Upper lobe of right lung (tissue), 1 donor: ENCODE data around the gene ANGEL2. TPM values are rescaled to one million over a fixed set of nuclear protein-coding genes. Genes with fewer than 3 reads are reported as not detected.

Experiments
- ATAC-seq: fragments of 200-7000 bp; cut with Tn5 transposase; one replicate; pipeline ENCODE4 v1.9.1; 2020; ENCODE audit warnings: mild to moderate bottlenecking, moderate library complexity
- DNase-seq: peaks from one replicate; pipeline ENCODE4 v3.0.0-alpha.2; 2020
- H3K27ac ChIP-seq: fragments of 200-600 bp; one replicate; pipeline ENCODE4 v1.8.0; 2022
- H3K27me3 ChIP-seq: fragments of 200-600 bp; one replicate; pipeline ENCODE4 v1.8.0; 2022; ENCODE audit warnings: mild to moderate bottlenecking
- H3K36me3 ChIP-seq: fragments of 200-600 bp; one replicate; pipeline ENCODE4 v1.8.0; 2022
- H3K4me1 ChIP-seq: fragments of 200-600 bp; one replicate; pipeline ENCODE4 v1.8.0; 2022
- H3K4me3 ChIP-seq: fragments of 200-600 bp; one replicate; pipeline ENCODE4 v1.8.0; 2022; ENCODE audit warnings: mild to moderate bottlenecking
- H3K9me3 ChIP-seq: fragments of 200-600 bp; one replicate; pipeline ENCODE4 v1.8.0; 2022
- CTCF ChIP-seq: fragments of 200-600 bp; IDR thresholded peaks from one replicate; pipeline ENCODE4 v1.8.0; 2022; ENCODE audit warnings: antibody characterized with exemption
- intact Hi-C: fragments of 100-400 bp; cut with DNase I; formaldehyde crosslinking; loops from one replicate; pipeline ENCODE4 v1.11.0; 2022
- total RNA-seq: library from RNA; stranded (reverse); fragmentation: NEBNext Ultra II Directional; extraction: Animal tissue kit (Norgen Biotek cat#: 25700); gene quantifications from one replicate; pipeline ENCODE4 v1.2.1, GENCODE V29; 2021
- donor health status: DM: no; HTN: yes; CAD: no; lungs with severe emphysema.

Gene ANGEL2
- total RNA-seq, 1 donor from 2014 or later = 32.9 TPM

- peaks cover 14% of the 10 kb centered on the region for H3K27me3 ChIP-seq
- ATAC-seq (no peak), DNase-seq (no peak)
- no peak overlapping the region for H3K27ac ChIP-seq
- no peak for TF ChIP-seq CTCF
- H3K36me3 ChIP-seq = no peaks in the 10 kb centered on the region
- intact Hi-C loops = no loop called here
- no peaks in the 10 kb centered on the region for H3K9me3 ChIP-seq
- H3K4me3 ChIP-seq = no peak overlapping the region
- peaks cover 8% of the 10 kb centered on the region for H3K4me1 ChIP-seq
Measured at GRCh38 chr1:212945463-212946160, 70.1 kb downstream of the ANGEL2 start.

GRCh38 chr1:212945056-212945455 lies 70.6 kb downstream of the ANGEL2 start:
- ATAC-seq = no peak
- H3K27ac ChIP-seq = no peak overlapping the region
- peaks cover 10% of the 10 kb centered on the region for H3K27me3 ChIP-seq
- no peak for TF ChIP-seq CTCF
- no peaks in the 10 kb centered on the region for H3K36me3 ChIP-seq
- intact Hi-C loops = no loop called here
- H3K4me1 ChIP-seq = peaks cover 5% of the 10 kb centered on the region
- H3K9me3 ChIP-seq = no peaks in the 10 kb centered on the region
- DNase-seq = no peak
- H3K4me3 ChIP-seq = no peak overlapping the region

GRCh38 chr1:212944229-212944901 lies 71.3 kb downstream of the ANGEL2 start:
- intact Hi-C loops = no loop called here
- ATAC-seq (no peak), DNase-seq (no peak)
- H3K36me3 ChIP-seq = no peaks in the 10 kb centered on the region
- no peak overlapping the region for H3K4me3 ChIP-seq
- TF ChIP-seq CTCF = no peak
- H3K27me3 ChIP-seq = peaks cover 3% of the 10 kb centered on the region
- no peaks in the 10 kb centered on the region for H3K9me3 ChIP-seq
- no peaks in the 10 kb centered on the region for H3K4me1 ChIP-seq
- H3K27ac ChIP-seq = no peak overlapping the region

- intact Hi-C loops = no loop called here
- TF ChIP-seq CTCF = no peak
- no peaks in the 10 kb centered on the region for H3K36me3 ChIP-seq
- no peaks in the 10 kb centered on the region for H3K4me1 ChIP-seq
- ATAC-seq (no peak), DNase-seq (no peak)
- H3K27ac ChIP-seq = no peak overlapping the region
- no peaks in the 10 kb centered on the region for H3K27me3 ChIP-seq
- no peaks in the 10 kb centered on the region for H3K9me3 ChIP-seq
- H3K4me3 ChIP-seq = no peak overlapping the region
Measured at GRCh38 chr1:212943393-212943710, 72.3 kb downstream of the ANGEL2 start.

GRCh38 chr1:212942679-212943392 lies 72.8 kb downstream of the ANGEL2 start:
- ATAC-seq (no peak), DNase-seq (no peak)
- H3K36me3 ChIP-seq = no peaks in the 10 kb centered on the region
- no peaks in the 10 kb centered on the region for H3K27me3 ChIP-seq
- H3K9me3 ChIP-seq = no peaks in the 10 kb centered on the region
- H3K4me1 ChIP-seq = no peaks in the 10 kb centered on the region
- intact Hi-C loops = no loop called here
- H3K4me3 ChIP-seq = no peak overlapping the region
- no peak for TF ChIP-seq CTCF
- no peak overlapping the region for H3K27ac ChIP-seq

Other genes starting within 250 kb of the ANGEL2 start
- 30.2 TPM for gene NSL1, start 224.1 kb downstream of the ANGEL2 start, total RNA-seq
- gene TATDN3, start 224.0 kb downstream of the ANGEL2 start, total RNA-seq = 13.0 TPM
- gene SPATA45, start 168.2 kb downstream of the ANGEL2 start, total RNA-seq = not detected
- 11.3 TPM for gene FLVCR1, start 157.6 kb downstream of the ANGEL2 start, total RNA-seq
- 1.9 TPM for gene VASH2, start 65.3 kb downstream of the ANGEL2 start, total RNA-seq
- gene RPS6KC1, start 35.4 kb upstream of the ANGEL2 start, total RNA-seq = 15.1 TPM